GM12801 (cell line): ENCODE results near the gene MTCH1.

Experiments
- TF ChIP-seq, protein P1 (sequence below): IDR thresholded peaks from one replicate; pipeline ENCODE4 v1.5.1; 2011; ENCODE audit warnings: control low read depth; ENCODE audit not compliant: insufficient read length; ENCODE audit errors: extremely low read depth

MTCH1 gene

DNA sequence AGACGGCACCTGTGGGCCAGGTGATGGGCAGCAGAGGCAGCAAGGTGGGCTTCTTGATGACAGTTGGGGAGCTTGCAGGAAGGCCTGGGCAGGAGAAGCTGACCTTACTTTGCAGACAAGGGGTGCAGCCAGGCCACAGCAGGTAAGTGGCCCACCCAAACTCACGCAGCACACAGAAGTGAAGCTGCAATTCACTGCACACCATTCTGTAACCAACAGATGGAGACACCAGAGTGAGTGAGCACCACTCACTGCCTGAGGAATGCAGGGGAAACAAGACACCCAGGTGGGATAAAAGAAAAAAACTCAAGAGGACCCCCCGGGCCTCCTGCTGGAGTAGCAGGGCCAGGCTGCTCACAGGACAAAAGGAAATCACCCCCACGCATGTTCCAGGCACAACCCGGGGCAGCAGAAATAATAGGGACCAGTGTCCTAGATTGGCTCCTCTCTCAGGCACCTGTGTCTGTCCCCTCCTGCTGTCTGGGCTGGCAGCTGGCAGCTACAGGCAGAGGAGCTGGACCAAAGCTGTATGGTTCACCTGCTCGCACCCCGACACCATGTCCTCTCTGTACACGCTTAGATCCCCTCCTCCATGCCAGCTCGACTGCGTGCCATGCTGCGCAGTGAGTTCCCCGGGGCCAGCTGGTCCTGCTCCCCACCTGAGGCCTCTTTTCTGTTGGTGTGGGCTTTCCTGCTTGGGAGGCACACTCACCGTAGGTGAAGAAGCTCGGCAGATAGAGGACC is 4.9 kb downstream of the MTCH1 start:
- TF ChIP-seq, protein P1, sequence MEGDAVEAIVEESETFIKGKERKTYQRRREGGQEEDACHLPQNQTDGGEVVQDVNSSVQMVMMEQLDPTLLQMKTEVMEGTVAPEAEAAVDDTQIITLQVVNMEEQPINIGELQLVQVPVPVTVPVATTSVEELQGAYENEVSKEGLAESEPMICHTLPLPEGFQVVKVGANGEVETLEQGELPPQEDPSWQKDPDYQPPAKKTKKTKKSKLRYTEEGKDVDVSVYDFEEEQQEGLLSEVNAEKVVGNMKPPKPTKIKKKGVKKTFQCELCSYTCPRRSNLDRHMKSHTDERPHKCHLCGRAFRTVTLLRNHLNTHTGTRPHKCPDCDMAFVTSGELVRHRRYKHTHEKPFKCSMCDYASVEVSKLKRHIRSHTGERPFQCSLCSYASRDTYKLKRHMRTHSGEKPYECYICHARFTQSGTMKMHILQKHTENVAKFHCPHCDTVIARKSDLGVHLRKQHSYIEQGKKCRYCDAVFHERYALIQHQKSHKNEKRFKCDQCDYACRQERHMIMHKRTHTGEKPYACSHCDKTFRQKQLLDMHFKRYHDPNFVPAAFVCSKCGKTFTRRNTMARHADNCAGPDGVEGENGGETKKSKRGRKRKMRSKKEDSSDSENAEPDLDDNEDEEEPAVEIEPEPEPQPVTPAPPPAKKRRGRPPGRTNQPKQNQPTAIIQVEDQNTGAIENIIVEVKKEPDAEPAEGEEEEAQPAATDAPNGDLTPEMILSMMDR = no peak

DNA sequence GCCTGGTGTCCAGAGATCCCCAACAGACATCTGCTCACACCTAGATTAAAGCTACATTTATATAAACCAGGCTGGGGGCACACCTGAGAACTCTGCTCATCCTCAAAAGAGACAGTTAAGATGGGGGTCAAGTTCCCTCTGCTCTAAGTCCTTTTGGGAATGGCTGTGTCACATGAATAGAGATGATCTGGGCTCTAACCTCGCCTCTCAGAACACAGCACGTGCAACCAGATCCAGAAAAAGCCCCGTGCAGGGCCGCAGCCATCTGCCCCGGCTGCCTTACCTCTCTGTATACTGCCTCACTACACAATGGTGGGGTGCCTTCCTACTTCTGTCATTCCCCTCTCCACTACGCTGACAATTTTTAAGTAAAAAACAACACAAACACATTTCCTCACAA is 5.9 kb downstream of the MTCH1 start:
- TF ChIP-seq, protein P1 = no peak

DNA sequence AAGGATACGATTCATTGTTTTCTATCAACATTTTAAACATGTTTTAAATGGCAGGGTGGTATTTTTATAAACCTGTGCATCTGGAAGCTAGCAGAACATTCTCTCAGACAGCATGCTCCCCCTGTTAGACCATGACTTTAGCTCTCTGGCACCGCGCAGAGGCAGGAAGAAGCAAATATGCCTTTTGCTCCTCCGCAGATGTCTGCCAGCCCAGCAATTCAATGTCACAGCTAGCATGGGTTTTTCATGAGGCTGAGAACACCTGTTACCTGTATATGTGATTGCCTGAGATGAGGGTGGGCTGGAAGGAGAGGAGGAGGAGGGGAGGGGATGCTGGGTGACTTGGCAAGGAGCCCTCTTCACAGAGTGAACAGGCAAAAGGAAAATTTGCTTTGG is 6.7 kb downstream of the MTCH1 start:
- TF ChIP-seq, protein P1 = no peak

DNA sequence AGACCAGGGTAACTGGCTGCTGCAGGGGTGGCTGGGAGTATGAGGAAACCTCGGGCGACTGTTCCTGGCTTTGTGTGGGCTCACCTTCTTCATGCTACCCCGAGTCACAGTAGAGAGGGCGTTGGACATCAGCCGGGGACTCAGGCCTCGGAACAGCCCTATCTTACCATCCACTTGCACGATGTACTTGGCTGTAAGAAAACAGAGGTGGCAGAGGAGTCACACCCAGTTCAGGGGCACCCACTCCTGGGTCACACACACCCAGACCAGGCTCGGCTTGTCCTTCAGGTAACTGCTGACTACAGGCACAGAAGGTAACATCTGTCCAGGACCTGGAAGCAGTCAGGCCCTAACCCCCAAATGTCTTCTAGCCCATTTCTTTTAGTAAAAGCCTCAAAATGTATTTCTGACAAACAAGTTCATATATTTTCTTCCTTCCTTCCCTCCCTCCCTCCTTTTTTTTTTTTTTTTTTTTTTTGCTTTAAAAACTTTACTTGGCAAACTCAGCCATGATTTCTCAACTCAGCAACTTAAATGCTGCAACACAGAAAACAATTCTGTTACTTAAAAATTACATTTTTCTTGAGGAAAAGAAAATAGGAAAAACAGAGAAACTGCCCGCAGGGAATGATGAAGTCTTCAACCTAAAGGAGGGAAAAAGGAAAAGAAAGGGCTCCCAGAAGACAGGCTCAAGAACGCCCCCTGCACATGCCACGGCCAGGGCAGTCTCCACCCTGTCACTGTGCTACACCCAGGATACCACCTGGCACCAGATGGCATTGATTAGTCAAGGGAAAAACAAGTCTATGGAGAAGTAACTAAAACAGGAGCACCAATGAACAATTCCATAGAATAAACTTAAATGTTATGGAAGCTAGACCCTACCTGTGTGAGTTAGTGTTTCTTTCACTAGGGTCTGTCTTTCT is 7.3 kb downstream of the MTCH1 start:
- TF ChIP-seq, protein P1 = no peak

DNA sequence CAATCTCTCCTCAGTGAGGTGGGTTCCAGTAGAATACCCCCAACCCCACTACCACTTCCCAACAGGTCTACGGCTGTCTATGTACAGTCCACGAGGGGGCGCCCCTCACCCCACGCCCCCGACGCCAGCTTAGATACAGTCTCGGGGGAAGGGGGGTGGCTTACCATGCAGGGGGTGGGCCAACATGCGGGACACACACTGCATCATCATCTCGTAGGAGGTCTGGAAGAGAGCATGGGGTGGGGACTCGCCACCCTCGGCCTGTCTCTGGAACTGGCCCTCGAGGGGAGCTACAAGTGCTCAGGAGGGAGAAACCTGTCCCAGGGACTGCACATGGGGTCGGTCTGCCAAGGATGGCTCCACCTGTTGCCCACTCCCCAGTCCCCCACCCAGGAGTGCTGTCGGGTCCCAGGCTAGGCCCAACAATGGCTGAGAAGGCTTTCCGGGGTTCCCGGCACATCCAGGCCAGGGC is 8.5 kb downstream of the MTCH1 start:
- TF ChIP-seq, protein P1 = no peak

DNA sequence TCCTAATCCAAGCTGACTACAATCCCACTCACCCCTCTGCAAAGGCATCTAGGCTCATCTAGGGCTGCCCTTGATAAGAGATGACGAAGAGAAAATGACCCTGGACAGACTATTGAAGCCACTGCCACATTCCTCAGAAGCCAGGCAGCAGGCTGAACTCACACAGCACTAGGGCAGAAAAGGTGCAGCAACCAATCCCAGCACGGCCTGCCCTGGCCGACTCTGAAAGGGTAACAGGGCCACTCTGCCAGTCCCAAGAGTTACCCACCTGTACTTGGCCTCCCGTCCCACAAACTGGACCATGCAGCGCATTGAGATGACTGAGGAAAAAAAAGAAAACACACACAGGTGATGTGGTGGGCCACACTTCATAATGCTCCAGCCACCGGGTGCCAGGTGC is 9.1 kb downstream of the MTCH1 start:
- TF ChIP-seq, protein P1 = no peak

DNA sequence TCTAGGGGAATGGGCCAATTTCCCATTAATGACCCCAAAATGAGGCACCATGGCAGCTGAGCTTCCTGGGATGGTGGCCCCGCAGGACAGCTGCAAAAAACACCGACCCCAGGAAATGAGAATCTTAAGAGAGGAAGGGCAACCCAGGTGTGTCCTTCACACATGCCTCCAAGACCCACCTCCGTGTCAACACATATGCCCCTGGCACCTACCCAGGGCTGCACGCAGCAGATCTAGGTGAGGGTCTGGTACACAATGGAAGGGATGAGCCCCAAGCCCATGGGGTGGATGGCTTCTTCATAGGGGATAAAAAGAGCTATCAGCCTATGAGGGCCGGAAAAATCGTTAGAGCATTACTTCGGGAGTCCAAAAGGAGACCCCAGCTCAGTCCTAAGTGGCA is 9.5 kb downstream of the MTCH1 start:
- TF ChIP-seq, protein P1 = no peak
